Measurements from ENCODE around the gene MROH9. TPM values are rescaled to one million over a fixed set of nuclear protein-coding genes. Genes with fewer than 3 reads are reported as not detected.

MROH9 gene
- polyA plus RNA-seq, 4 donors = not detected

- no peak for DNase-seq (ENCODE audit: low read depth in 4 of 4, low spot score in 2 of 4)
Measured at GRCh38 chr1:170964506-170964905, 29.2 kb downstream of the MROH9 start.

GRCh38 chr1:170967042-170967910 is 31.9 kb downstream of the MROH9 start:
- peak in 3 of 4 donors; percentile 6 to 29 (median 9) for DNase-seq (ENCODE audit: low read depth in 4 of 4, low spot score in 2 of 4)

GRCh38 chr1:170970256-170970655 is 34.9 kb downstream of the MROH9 start:
- DNase-seq (ENCODE audit: low read depth in 4 of 4, low spot score in 2 of 4) = no peak

DNA sequence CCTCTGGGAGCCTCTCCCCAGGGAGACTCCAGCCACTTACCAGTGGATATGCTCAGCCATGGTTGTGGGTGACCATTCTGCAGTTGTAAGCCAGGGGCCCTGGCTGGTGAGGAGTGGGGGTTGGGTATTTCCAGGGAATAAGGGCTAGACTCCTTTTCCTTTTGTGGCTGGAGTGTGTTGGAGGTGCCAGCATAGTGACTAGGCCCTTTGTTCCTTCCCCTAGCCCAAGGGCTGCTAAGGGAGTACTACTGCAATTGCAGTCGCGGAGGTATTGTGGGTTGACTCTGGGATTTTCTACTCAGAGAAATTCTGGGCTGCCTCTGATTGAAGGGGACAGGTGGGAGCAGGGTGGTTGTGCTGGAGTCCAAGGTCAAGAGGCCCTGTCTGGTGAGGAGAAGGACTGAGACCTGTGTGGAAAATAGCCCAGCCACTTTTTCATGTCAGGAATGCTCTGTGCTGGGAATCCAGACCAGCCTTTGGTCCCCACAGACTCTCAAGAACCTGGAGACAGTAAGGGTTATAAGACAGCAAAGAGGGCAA is 43.1 kb downstream of the MROH9 start:
- no peak for DNase-seq (ENCODE audit: low read depth in 4 of 4, low spot score in 2 of 4)

GRCh38 chr1:170985406-170985805 is 50.1 kb downstream of the MROH9 start:
- no peak for DNase-seq (ENCODE audit: low read depth in 4 of 4, low spot score in 2 of 4)

GRCh38 chr1:170986901-170987300 is 51.6 kb downstream of the MROH9 start:
- DNase-seq (ENCODE audit: low read depth in 4 of 4, low spot score in 2 of 4) = no peak

DNA sequence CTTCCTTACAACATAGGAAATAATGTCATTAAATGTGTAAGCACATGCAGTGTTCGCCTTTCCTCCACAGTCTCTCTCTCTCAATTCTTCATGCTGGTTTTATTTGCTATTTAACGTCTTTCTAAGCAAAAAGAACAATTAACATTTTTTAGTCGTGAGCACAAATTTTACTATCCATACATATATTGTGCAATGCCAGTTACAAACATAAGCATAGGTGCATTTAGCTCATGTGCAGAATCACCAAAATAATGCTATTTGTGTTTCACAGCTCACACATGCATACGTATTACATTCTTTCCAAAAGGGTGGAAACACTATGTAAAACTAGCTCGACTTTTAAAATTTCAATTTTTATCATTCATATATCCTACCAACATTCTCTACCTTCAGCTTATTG is 52.1 kb downstream of the MROH9 start:
- no peak for DNase-seq (ENCODE audit: low read depth in 4 of 4, low spot score in 2 of 4)

- DNase-seq (ENCODE audit: low read depth in 4 of 4, low spot score in 2 of 4) = no peak
Measured at GRCh38 chr1:170993151-170993550, 57.8 kb downstream of the MROH9 start.

DNA sequence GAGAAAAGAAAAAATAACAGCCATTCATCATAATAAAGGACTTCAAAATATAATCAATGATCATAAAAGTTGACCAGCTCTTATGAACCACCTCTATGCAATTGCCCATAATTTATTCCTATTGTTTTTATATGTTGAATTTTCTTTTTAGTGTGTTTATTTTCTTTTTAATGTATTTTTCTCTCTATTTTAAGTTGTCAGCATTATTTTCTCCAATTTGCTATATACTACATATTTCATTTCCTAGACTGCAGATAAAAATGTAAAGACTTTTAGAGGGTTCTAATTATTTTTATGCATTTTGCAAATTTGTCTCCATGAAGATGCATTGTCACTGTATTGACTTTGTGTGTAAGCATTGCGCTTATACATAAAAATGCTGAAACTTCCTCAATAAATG is 58.4 kb downstream of the MROH9 start:
- no peak for DNase-seq (ENCODE audit: low read depth in 4 of 4, low spot score in 2 of 4)

- DNase-seq (ENCODE audit: low read depth in 4 of 4, low spot score in 2 of 4) = no peak
Measured at GRCh38 chr1:171014880-171015279, 79.5 kb downstream of the MROH9 start.

DNA sequence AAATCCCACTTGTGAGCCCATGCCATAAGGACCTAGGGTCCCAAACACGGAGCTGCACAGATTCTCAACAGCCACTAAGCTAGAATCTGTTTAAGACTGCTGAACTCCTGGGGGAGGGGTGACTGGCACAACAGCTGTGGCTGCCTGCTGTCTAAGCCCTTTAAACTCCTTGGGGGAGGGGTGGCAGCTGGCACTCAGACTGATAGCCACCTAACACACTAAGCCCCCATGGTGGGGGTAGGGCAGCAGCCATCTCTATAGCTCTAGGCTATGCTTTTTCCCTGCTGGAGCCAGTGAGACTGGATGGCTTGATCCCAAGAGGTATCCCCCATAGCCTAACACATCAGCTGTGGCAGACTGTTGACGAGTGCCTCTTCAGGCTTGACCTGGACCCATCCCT is 82.1 kb downstream of the MROH9 start:
- no peak for DNase-seq (ENCODE audit: low read depth in 4 of 4, low spot score in 2 of 4)

- DNase-seq (ENCODE audit: low read depth in 4 of 4, low spot score in 2 of 4) = no peak
Measured at GRCh38 chr1:171019971-171020370, 84.6 kb downstream of the MROH9 start.

DNA sequence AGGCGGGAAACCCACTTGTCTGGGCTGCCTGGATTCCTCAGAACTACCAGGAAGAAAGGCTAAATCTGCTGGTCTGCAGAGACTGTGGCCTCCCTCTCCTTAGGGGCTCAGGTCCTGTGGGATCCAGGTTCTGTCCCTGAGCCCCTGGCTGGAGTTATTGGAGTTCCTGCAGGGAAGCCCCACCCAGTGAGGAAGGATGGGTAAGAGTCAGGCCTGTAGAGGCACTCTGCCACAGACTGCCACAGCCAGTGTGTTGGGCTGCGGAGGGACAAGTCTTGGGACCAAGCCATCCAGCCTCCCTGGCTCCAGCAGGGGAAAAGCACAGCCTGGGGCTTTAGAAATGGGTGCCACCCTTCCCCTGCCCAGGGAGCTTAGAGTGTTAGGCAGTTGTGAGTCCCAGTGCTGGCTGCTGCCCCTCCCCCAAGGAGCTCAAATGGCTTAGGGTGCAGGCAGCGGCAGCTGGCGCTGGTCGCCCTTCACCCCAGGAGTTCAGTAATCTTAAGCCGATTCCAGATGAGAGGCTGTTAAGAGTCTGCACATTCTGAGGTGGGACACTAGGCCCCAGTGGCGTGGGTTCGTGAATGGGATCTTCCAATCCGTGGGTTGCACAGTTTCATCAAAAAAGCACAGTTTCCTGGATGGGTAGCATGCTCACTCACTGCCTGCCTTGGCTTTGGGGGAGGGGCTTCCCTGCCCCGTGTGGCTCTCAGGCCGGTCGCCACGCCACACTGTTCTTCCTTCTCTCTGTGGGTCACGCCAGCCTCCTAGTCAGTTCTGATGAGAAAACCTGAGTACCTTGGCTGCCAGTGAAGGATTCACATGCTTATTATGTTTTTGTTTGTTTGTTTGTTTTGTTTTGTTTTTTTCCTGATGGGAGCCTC is 97.7 kb downstream of the MROH9 start:
- no peak for DNase-seq (ENCODE audit: low read depth in 4 of 4, low spot score in 2 of 4)

- no peak for DNase-seq (ENCODE audit: low read depth in 4 of 4, low spot score in 2 of 4)
Measured at GRCh38 chr1:171037626-171038025, 102.3 kb downstream of the MROH9 start.

- no peak for DNase-seq (ENCODE audit: low read depth in 4 of 4, low spot score in 2 of 4)
Measured at GRCh38 chr1:171038284-171038683, 103.0 kb downstream of the MROH9 start.

DNA sequence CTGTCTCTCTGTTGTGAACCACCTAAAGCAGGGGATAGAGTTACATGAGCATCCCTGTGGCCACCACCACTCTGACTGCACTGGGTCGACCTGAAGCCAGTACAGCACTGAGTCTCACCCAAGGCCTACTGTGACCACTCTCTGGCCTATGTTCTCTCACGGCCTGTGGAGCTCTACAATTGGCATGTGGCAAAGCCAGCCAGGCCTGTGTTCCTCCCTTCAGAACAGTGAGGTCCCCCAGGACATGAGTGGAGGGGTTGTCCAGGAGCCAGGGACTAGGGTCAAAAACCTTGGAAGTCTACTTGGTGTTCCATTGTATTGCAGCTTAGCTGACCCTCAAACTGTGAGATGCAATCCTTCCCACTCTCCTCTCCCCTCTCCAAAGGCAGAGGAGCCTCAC is 112.7 kb downstream of the MROH9 start:
- no peak for DNase-seq (ENCODE audit: low read depth in 4 of 4, low spot score in 2 of 4)

DNA sequence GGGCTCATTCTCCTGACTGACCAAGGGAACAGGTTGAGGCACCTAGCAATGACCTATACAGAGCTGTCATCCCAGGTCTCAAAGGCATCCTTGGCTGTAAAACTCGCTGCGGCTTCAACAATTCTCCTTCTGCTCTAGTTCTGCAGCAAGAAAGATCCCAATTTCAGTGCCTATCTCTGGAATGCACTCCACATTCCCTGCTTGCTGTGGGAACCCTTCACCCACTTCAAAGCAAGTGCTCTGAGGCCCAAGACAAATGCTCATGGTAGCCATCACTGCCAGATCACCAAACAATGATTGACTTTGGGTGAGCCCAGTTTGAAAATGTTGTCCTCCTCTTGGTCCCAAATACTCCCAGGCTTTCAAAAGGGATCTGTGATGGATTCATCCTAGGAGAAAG is 117.6 kb downstream of the MROH9 start:
- no peak for DNase-seq (ENCODE audit: low read depth in 4 of 4, low spot score in 2 of 4)

- DNase-seq (ENCODE audit: low read depth in 4 of 4, low spot score in 2 of 4) = no peak
Measured at GRCh38 chr1:171055966-171056643, 120.8 kb downstream of the MROH9 start.

GRCh38 chr1:171061425-171062143 is 126.2 kb downstream of the MROH9 start:
- no peak for DNase-seq (ENCODE audit: low read depth in 4 of 4, low spot score in 2 of 4)

DNA sequence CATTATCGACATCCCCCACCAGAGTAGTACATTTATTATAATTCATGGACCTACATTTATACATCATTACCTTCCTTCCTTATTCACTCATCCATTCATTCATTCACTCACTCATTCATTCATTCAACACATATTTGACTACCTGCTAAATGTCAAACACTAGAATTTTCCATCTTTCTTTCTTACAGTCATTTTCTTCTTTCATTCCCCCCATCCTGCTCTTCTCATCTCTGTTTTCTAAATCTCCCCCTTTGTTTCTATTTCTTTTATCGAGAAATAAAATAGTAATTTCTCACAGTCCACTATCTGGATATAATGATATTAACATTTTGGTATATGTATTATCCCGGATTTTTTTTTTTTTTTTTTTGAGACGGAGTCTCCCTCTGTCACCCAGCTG is 127.6 kb downstream of the MROH9 start:
- DNase-seq (ENCODE audit: low read depth in 4 of 4, low spot score in 2 of 4) = no peak

All from left renal cortex interstitium (tissue), 4 donors.